HG03521 (cell line): ENCODE results near the gene ZNF514.
"Not testable (repeated sequence)": the region's sequence is repeated elsewhere in the genome, so short reads cannot be mapped to it uniquely, and the experiment has no call there.

ENCODE experiments used
- ATAC-seq: cut with Tn5 transposase; IDR thresholded peaks from one replicate; pipeline ENCODE4 v1.9.1; 2021; ENCODE audit warnings: mild to moderate bottlenecking, moderate library complexity; ENCODE audit not compliant: unreplicated experiment

ZNF514 gene

GRCh38 chr2:95138702-95139101 lies 20.9 kb downstream of the ZNF514 start:
- no peak for ATAC-seq

GRCh38 chr2:95122197-95122551 lies 37.5 kb downstream of the ZNF514 start:
- peak; percentile 8 for ATAC-seq

DNA sequence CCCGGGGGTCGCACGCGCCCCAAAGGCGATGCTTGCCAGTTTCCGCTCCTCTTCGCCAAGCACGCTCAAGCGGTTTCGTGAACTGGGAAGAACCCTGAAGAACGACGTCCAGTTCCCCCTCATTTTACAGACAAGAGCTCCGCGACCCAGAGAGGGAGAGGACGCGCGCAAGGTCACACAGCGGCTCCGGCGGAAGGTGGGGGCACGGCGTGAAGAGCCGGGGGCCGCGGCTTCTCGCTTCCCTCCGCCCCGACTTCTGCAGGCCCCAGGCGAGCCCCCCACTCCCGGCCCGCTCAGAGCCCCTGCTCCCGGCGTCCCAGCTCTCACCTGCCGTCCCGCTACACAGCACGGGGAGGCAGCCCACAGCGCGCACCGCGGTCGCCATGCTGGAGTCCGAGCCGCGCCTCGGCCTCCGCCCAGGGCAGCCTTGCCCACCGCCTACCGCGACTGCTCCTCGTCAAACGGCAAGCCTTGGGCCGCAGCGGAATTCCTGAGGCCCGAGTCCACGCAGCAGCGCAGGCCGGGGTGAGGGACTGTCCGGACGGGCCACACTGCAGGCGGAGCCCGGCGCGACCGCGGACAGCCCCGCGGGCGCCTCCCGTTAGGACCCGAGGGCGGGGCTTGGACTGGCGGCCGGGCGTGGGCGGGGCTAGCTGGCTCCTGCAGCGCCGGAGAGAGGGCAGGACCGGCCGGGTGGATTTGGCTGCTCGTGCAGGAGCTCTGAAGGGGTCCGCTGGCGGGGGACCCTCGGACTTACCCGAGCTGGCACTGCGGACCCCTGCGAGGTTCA lies 38.0 kb downstream of the ZNF514 start, which contains the start of gene MRPS5:
TSS of gene MRPS5 (minus strand) at position 402 of the 790 bp plus-strand sequence. CDS start at position 385, 17 bp downstream.
- ATAC-seq = peak; percentile 92

DNA sequence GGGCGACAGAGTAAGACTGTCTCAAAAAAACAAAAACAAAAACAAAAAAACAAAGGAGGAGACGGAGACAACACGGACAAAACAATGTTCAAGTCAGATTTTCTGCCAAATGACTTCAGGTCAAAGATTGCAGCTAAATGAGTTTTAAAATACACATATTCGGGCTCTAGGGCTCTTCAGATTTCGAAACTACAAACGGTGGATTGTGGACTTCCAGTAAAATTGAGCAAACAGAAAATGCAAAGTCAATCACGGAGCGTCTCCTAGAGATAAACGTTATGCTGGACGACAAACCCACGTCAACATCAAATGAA lies 38.6 kb downstream of the ZNF514 start:
- ATAC-seq = no peak

- peak; percentile 93 for ATAC-seq
Observed at GRCh38 chr2:95115418-95115817, 44.2 kb downstream of the ZNF514 start.

DNA sequence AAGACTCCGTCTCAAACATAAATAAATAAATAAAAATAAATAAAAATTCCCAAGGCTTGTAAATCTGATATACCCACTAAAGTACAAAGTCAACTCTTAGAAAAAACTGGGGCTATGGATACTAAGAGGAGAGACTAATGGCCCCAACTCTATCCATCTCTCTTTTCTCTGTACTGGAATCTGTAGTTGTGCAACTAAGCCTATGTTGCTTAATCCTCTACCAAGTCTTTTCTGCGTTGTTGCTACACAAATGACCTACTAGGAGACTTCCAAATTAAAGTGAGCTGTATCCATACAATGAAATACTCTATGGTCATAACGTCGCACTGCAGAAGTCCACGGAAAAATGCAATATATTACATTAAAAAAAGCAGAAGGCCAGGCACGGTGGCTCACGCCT lies 46.2 kb downstream of the ZNF514 start:
- ATAC-seq = no peak

- no peak for ATAC-seq
Observed at GRCh38 chr2:95110395-95110794, 49.3 kb downstream of the ZNF514 start.

DNA sequence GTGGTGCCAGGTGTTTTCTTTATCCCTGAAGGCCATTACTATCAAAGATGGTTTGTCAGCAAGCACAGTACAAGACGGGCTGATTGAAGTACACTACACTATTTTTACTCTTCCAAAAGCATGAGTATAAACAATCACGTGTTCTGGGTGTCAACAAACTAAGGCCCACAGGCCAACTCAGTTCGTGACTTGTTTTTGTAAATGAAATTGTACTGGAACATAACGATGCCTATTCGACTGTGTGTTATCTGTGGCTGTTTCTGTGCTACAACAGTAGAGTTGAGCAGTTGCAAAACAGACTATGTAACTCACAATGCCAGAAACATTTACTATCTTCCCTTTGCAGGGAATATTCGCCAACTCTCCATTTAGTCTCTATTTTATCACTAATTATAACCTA lies 50.4 kb downstream of the ZNF514 start:
- ATAC-seq = no peak

GRCh38 chr2:95106081-95106480 lies 53.6 kb downstream of the ZNF514 start:
- ATAC-seq = no peak

DNA sequence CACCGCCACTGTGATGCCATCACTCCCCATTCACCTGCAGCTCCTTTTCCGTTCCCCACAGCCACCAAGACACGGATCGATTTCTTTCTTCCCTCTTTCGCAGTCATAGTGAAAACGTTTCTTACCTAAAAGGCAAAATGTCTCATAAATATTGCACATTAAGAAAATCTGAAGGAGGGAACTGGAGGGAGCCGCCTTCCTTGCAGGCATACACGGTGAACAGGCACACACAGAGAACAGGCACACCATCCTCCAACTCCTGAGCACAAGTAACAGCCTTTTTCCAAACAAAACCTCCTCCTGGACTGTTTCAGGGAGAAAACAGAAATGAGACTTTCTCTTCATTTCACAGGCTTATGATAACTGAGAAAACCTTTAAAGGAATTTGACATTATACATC lies 55.0 kb downstream of the ZNF514 start:
- ATAC-seq = no peak

- ATAC-seq = no peak
Observed at GRCh38 chr2:95099910-95100309, 59.7 kb downstream of the ZNF514 start.

DNA sequence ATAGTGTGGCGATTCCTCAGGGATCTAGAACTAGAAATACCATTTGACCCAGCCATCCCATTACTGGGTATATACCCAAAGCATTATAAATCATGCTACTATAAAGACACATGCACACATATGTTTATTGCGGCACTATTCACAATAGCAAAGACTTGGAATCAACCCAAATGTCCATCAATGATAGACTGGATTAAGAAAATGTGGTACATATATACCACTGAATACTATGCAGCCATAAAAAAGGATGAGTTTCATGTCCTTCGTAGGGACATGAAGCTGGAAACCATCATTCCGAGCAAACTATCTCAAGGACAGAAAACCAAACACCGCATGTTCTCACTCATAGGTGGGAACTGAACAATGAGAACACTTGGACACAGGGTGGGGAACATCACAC lies 61.4 kb downstream of the ZNF514 start:
- not testable (repeated sequence) for ATAC-seq
